Karpas-422 (cell line): ENCODE measurements around the gene NEU1. TPM values are rescaled to one million over a fixed set of nuclear protein-coding genes. Genes with fewer than 3 reads are reported as not detected.

ENCODE experiments used
- DNase-seq: peaks from one replicate; pipeline ENCODE4 v3.0.0-alpha.2; 2015
- H2AFZ ChIP-seq: fragments of 200-600 bp; sonication (generic); 2 replicates; pipeline ENCODE4 v1.6.1; 2014; ENCODE audit warnings: antibody characterized with exemption, low read length, mixed read lengths
- H3K27ac ChIP-seq: fragments of 200-600 bp; sonication (generic); 2 replicates; pipeline ENCODE4 v1.5.1; 2014; ENCODE audit warnings: mild to moderate bottlenecking, low read length, moderate library complexity
- H3K27me3 ChIP-seq: fragments of 200-600 bp; sonication (generic); 2 replicates; pipeline ENCODE4 v1.6.1; 2014; ENCODE audit warnings: low read length, mixed read lengths
- H3K36me3 ChIP-seq: fragments of 200-600 bp; sonication (generic); 2 replicates; pipeline ENCODE4 v1.6.1; 2014; ENCODE audit warnings: low read length, mixed read lengths; ENCODE audit not compliant: insufficient read depth
- H3K4me1 ChIP-seq: fragments of 200-600 bp; sonication (generic); 2 replicates; pipeline ENCODE4 v1.6.1; 2014; ENCODE audit warnings: mild to moderate bottlenecking, low read length, mixed read lengths
- H3K4me2 ChIP-seq: fragments of 200-600 bp; sonication (generic); 2 replicates; pipeline ENCODE4 v1.6.1; 2014; ENCODE audit warnings: low read length, low read depth, mild to moderate bottlenecking; ENCODE audit not compliant: poor library complexity, severe bottlenecking
- H3K4me3 ChIP-seq: fragments of 200-600 bp; sonication (generic); 2 replicates; pipeline ENCODE4 v1.5.1; 2014; ENCODE audit warnings: mild to moderate bottlenecking, antibody characterized with exemption, low read length, mixed read lengths
- H3K79me2 ChIP-seq: fragments of 200-600 bp; sonication (generic); 2 replicates; pipeline ENCODE4 v1.6.1; 2014; ENCODE audit warnings: mild to moderate bottlenecking, low read length, mixed read lengths
- H3K9ac ChIP-seq: fragments of 200-600 bp; sonication (generic); 2 replicates; pipeline ENCODE4 v1.6.0; 2014; ENCODE audit warnings: low read length
- H3K9me2 ChIP-seq: fragments of 200-600 bp; sonication (generic), shearing (Covaris generic); replicated peaks from 2 replicates; pipeline ENCODE4 v1.6.0; 2014; ENCODE audit warnings: mild to moderate bottlenecking, low read length, moderate library complexity; ENCODE audit not compliant: insufficient read depth
- H3K9me3 ChIP-seq: fragments of 300-700, 200-600 bp; sonication (generic); 2 replicates; pipeline ENCODE4 v1.6.1; 2014; ENCODE audit warnings: low read length, mixed read lengths
- H4K20me1 ChIP-seq: fragments of 200-600 bp; sonication (generic); 2 replicates; pipeline ENCODE4 v1.6.1; 2014; ENCODE audit warnings: mild to moderate bottlenecking, antibody characterized with exemption, low read length, low read depth; ENCODE audit not compliant: insufficient read depth
- total RNA-seq: library from RNA; depleted of rRNA; stranded (reverse); fragments of >200 nt; shearing (Covaris generic); gene quantifications from 2 replicates; pipeline ENCODE4 v1.2.3, GENCODE V29; 2014; ENCODE audit warnings: low replicate concordance

Gene NEU1
- total RNA-seq, 1 experiment from 2014 or later, result 23.7 TPM

DNA sequence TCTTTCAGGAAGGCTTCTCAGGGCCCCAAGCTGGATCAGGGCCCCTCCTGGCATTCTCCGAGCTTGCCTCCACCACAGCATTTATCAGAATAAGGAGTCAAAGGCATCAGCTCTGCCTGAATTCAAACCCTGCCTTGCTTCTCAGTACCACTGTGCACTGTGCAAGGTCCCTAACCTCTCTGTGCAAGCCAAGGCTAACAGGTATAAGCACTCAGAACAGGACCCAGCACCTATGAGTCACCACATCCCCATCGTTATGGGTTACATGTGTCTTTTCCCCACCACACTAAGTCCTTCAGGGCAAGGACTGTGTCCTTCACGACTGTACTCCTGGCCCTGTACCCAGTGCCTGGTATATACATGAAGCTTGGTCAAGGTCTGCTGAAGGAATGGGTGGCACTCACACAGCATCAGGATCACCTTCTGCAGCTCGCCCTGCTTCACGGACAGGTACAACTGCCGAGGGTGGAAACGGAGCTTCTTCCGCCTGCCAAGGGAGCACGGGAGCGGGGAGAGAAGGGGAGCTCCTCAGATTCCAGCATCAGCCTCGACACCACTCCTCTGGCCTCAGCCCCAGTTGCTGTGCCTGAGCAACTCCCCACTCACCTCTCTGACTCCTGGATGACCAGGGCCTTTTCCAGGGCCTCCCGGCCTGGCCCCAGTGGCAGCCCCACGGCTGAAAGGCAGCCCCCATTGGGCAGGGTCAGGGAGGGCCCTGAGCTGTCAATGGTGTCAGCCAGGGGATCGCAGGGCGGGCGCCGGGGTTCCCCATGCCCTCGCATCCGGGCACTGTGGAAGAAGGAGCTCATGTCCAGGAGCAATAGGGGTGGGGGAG, 24.8 kb upstream of the NEU1 start:
- H3K4me1 ChIP-seq, result no peaks in the 10 kb centered on the region
- no peak overlapping the region for H3K4me2 ChIP-seq
- H4K20me1 ChIP-seq, result no peaks in the 10 kb centered on the region
- H3K9me3 ChIP-seq, result no peaks in the 10 kb centered on the region
- peaks cover 24% of the 10 kb centered on the region; the same call in 1 of the 2 replicates for H3K36me3 ChIP-seq
- H3K27ac ChIP-seq, result no peak overlapping the region
- no peak overlapping the region for H3K4me3 ChIP-seq
- H3K79me2 ChIP-seq, result no peaks in the 10 kb centered on the region
- DNase-seq, result no peak
- H3K9me2 ChIP-seq, result no peaks in the 10 kb centered on the region
- no peak overlapping the region for H2AFZ ChIP-seq
- no peak overlapping the region for H3K9ac ChIP-seq
- no peaks in the 10 kb centered on the region for H3K27me3 ChIP-seq

GRCh38 chr6:31886541-31886991, 23.9 kb upstream of the NEU1 start:
- Histone ChIP-seq H3K9ac (no peak overlapping the region), H3K36me3 (peaks cover 16% of the 10 kb centered on the region; the same call in 1 of the 2 replicates), H3K4me1 (no peaks in the 10 kb centered on the region)

GRCh38 chr6:31884528-31885035, 22.0 kb upstream of the NEU1 start:
- Histone ChIP-seq H3K79me2 (no peaks in the 10 kb centered on the region), H3K9ac (no peak overlapping the region), H4K20me1 (no peaks in the 10 kb centered on the region), H2AFZ (no peak overlapping the region), H3K27me3 (no peaks in the 10 kb centered on the region), H3K9me3 (no peaks in the 10 kb centered on the region), H3K9me2 (no peaks in the 10 kb centered on the region), H3K36me3 (peaks cover 18% of the 10 kb centered on the region), H3K4me2 (no peak overlapping the region), H3K4me3 (no peak overlapping the region), H3K4me1 (no peaks in the 10 kb centered on the region), H3K27ac (no peak overlapping the region)
- DNase-seq, result no peak

More at GRCh38 chr6:31886541-31886991, 23.9 kb upstream of the NEU1 start:
- H2AFZ ChIP-seq, result no peak overlapping the region
- no peaks in the 10 kb centered on the region for H3K79me2 ChIP-seq
- no peaks in the 10 kb centered on the region for H3K9me3 ChIP-seq
- no peak overlapping the region for H3K4me2 ChIP-seq
- H3K4me3 ChIP-seq, result no peak overlapping the region
- no peak for DNase-seq
- H3K27ac ChIP-seq, result no peak overlapping the region
- H4K20me1 ChIP-seq, result no peaks in the 10 kb centered on the region
- H3K9me2 ChIP-seq, result no peaks in the 10 kb centered on the region
- H3K27me3 ChIP-seq, result no peaks in the 10 kb centered on the region

DNA sequence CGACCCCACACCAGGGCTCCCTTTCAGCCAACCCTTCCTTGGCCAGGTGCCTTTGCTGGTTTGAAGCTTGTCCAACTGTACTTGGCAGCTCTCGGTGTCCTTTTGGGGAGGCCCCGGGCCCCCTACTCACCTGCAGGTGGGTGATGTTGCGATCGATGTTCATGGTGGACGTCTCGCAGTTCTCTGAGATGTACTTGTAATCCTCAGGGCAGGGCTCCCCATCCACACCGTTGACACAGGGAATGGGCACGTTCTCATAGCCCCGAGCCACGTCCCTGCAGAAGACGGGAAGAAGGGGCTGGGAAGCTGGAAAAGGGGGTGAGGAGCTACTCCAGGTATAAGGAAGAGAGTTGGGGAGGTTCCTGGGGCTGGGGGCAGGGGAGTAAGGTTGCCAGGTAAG, 21.1 kb upstream of the NEU1 start:
- no peak overlapping the region for H2AFZ ChIP-seq
- H3K79me2 ChIP-seq, result no peaks in the 10 kb centered on the region

DNA sequence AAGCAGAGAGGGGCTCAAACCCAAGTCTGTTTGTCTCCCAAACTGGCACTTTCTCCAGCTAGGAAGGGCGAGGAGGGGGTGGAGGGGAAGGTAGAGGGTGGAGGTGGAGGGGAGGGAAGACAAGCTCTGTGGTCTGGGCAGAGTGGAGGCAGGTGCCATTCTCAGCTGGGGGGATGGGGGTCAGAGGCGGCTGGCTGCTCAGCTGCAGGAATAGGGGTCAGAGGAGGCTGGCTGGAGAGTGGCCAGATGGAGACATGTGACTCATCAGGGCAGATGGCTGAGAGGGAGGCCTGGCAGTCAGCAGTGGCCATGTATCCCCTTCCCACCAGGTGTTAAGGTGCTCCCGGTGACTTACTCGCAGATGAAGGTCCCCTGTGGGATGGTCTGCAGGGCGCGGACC, 19.7 kb upstream of the NEU1 start:
- no peak overlapping the region for H3K4me3 ChIP-seq
- H3K9ac ChIP-seq, result no peak overlapping the region
- H3K79me2 ChIP-seq, result no peaks in the 10 kb centered on the region
- H3K4me2 ChIP-seq, result no peak overlapping the region
- H3K9me2 ChIP-seq, result no peaks in the 10 kb centered on the region
- H3K9me3 ChIP-seq, result no peaks in the 10 kb centered on the region
- no peak overlapping the region for H2AFZ ChIP-seq
- peaks cover 15% of the 10 kb centered on the region for H3K36me3 ChIP-seq
- no peak for DNase-seq
- no peaks in the 10 kb centered on the region for H4K20me1 ChIP-seq
- no peaks in the 10 kb centered on the region for H3K27me3 ChIP-seq
- no peak overlapping the region for H3K27ac ChIP-seq
- H3K4me1 ChIP-seq, result no peaks in the 10 kb centered on the region

More for the DNA sequence above, 21.1 kb upstream of the NEU1 start:
- DNase-seq, result no peak
- Histone ChIP-seq H3K4me2 (no peak overlapping the region), H3K27ac (no peak overlapping the region), H3K4me1 (no peaks in the 10 kb centered on the region), H3K9ac (no peak overlapping the region), H3K9me2 (no peaks in the 10 kb centered on the region), H3K27me3 (no peaks in the 10 kb centered on the region), H4K20me1 (no peaks in the 10 kb centered on the region), H3K9me3 (no peaks in the 10 kb centered on the region), H3K36me3 (peaks cover 16% of the 10 kb centered on the region), H3K4me3 (no peak overlapping the region)

DNA sequence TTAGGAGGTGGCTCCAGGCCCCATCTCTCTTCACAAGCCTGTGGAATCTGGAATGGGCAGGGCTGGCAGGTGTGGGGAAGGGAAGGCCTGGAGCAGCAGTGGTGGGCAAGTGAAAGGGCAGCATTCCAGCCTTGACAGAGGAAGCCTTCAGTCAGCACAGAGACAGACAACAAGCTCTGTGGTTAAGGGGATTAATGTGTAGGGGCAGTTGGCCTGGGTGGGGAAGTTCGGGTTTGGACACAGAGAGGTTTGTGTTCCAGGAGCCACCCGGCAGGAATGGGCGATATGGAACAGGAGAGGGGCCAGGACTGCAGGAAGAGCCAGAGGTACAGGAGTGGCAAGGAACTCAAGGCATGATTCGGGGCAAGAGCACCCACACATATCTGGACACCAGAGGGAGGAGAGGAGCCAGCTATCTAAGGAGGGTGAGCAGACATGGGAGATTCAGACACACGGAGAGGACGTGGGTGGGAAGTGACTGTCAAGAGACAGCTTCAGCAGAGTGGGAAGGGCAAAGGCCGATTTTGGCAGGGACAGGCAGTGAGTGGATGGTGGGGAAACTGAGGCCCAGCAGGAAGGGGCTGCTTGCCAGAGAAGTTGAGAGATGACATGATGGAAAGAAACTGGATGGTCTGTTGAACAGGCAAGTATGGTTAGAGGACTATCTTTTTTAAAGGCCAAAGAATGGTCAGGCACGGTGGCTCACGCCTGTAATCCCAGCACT, 18.7 kb upstream of the NEU1 start:
- no peak overlapping the region for H3K27ac ChIP-seq
- H2AFZ ChIP-seq, result no peak overlapping the region
- DNase-seq, result no peak
- no peaks in the 10 kb centered on the region for H3K9me3 ChIP-seq
- H4K20me1 ChIP-seq, result no peaks in the 10 kb centered on the region
- no peaks in the 10 kb centered on the region for H3K4me1 ChIP-seq
- no peaks in the 10 kb centered on the region for H3K27me3 ChIP-seq
- H3K9ac ChIP-seq, result no peak overlapping the region
- H3K9me2 ChIP-seq, result no peaks in the 10 kb centered on the region
- H3K4me2 ChIP-seq, result no peak overlapping the region
- no peaks in the 10 kb centered on the region for H3K79me2 ChIP-seq
- H3K4me3 ChIP-seq, result no peak overlapping the region
- H3K36me3 ChIP-seq, result peaks cover 13% of the 10 kb centered on the region

DNA sequence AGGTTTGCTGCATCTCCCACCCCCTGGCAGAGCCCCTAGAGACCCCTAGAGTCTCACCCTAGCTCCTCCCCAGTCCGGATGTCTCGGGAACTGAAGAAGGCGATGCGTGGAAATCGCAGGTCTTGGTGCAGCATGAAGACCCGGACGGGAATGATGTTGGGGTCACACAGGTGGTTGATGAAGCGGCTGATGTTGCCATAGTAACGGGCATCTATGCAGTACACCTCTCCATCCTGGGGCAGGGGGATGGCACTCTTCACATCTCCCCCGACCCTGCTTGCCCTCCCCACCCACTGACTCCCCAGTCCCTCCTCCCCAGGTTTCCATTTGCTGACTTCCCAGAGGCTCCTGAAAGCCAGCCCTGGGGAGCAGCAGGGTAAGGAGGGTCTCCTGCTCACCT, 18.0 kb upstream of the NEU1 start:
- Histone ChIP-seq H3K36me3 (peaks cover 13% of the 10 kb centered on the region), H3K4me1 (no peaks in the 10 kb centered on the region), H3K9ac (no peak overlapping the region), H3K27me3 (no peaks in the 10 kb centered on the region), H2AFZ (no peak overlapping the region), H4K20me1 (no peaks in the 10 kb centered on the region), H3K4me2 (no peak overlapping the region), H3K79me2 (no peaks in the 10 kb centered on the region), H3K4me3 (no peak overlapping the region), H3K9me3 (no peaks in the 10 kb centered on the region), H3K27ac (no peak overlapping the region), H3K9me2 (no peaks in the 10 kb centered on the region)
- DNase-seq, result no peak

- no peaks in the 10 kb centered on the region for H3K9me2 ChIP-seq
- H3K27me3 ChIP-seq, result no peaks in the 10 kb centered on the region
- no peak overlapping the region for H3K27ac ChIP-seq
- no peaks in the 10 kb centered on the region for H4K20me1 ChIP-seq
- no peaks in the 10 kb centered on the region for H3K9me3 ChIP-seq
- H2AFZ ChIP-seq, result no peak overlapping the region
- peaks cover 13% of the 10 kb centered on the region for H3K36me3 ChIP-seq
- DNase-seq, result no peak
- H3K79me2 ChIP-seq, result no peaks in the 10 kb centered on the region
- no peak overlapping the region for H3K4me3 ChIP-seq
- H3K4me1 ChIP-seq, result no peaks in the 10 kb centered on the region
- H3K4me2 ChIP-seq, result no peak overlapping the region
- no peak overlapping the region for H3K9ac ChIP-seq
Measured at GRCh38 chr6:31879901-31880300, 17.3 kb upstream of the NEU1 start.
